ENCODE results near the gene UBA1.

Gene UBA1

DNA sequence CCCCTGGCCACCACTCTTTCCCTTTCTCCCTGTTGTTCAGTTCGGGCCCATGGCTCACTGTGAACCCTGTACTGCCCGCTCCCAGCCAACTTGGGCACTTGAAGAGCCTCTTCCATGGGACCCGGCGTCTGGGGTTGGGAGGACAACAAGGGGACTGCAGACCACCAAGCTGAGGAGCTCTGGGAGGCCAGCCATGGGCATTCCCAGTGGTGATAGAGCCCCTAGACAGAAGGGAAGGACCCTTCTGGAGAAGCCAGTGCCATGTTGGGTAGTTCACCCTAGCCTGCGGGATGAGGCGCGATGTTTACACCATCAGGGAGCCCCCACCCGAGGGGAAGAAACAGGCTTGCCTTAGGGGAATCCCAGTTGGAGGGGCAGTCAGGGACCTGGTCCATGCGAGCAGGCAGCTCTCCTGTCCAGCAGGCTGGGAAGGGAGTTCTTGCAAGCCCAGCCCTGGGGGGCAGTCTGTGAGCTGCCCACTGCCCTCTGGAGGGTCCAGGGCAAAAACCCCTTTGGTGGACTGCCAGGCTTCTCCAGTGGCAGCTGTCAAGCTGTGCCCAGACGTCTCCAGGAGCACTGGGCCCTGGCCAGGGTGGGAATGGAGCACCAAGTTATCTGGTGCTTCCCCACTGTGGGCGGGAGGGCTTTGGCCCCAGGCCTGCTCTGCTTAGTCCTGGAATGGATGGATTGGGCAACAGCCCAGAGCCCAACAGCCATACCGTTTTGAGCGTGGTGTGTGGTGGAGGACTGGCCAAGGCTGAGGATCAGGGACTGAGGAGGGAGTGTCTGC, 23.7 kb upstream of the UBA1 start:
- no peak for DNase-seq (ENCODE audit: low read depth in 2 of 2, low spot score in 1 of 2)

DNA sequence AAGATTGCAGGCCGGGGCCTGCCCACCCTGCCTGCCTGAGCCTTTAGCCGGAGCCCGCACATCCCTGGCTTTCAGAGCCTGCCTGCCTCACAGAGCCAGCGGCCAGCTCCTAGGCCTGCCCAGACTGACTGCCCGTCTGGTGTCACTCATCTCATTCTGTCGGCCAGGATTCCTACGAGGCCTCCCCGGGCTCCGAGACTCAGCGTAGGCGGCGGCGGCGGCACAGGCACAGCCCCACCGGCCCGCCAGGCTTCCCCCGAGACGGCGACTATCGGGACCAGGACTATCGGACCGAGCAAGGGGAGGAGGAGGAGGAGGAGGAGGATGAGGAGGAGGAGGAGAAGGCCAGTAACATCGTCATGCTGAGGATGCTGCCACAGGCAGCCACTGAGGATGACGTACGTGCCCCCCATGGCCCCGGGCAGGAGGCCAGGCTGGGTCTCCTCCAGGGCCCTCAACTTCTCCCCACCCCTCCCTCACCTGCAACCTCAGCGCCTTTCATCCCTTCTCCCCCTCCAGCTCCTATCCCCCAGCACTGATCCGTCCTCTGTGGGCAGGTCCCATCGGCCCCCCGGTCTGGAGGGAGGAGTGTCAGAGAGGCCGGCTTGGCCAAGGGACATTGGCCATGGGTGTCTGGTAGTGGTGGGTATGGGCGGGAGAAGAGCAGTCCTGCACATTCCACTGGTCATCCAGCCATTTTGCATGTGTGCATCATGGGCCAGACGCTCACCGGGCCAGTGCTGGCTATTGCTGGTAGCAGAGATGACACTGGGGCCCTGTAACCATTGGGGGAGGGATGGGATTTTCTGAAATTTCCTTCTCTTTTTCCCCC, 22.6 kb upstream of the UBA1 start:
- DNase-seq (ENCODE audit: low read depth in 2 of 2, low spot score in 1 of 2) = no peak

DNA sequence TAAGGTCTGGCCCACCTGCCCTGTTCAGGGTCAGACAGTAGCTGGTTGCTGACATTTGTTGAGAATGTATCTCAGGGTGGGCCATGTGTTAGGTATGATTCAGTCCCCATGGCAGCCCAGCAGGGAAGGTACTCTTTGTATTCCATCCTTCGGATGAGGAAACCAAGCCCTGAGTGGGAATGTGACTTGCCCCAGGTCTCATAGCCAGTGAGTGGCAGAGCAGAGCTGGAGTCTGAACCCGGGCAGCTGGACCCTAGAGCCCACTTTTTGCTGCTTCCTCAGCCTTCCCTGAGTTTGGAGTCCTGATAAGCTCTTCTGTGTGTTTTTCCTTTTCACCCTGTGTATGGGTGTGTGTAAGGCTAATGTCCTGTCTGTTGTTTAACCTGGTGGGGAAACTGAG, 21.6 kb upstream of the UBA1 start:
- DNase-seq (ENCODE audit: low read depth in 2 of 2, low spot score in 1 of 2) = no peak

DNA sequence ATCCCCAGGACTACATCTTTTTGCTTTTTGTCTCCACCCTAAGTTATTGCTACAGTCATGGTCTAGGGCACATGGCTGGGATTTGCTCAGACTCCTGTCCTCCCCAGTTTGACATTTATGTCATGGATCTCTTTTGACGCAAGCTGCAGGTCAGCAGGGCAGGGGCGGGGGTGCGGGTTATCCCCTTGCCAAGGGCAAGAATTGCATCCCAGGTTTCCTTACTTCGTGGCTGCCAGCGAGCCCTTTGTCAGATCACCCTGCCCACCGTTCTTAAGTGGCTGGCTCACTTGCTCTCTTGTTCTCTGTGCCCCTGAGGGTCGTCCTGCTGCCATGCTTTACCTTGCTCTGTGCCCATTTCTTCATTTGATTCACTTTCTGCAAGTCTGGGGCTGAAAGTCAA, 21.1 kb upstream of the UBA1 start:
- no peak for DNase-seq (ENCODE audit: low read depth in 2 of 2, low spot score in 1 of 2)

DNA sequence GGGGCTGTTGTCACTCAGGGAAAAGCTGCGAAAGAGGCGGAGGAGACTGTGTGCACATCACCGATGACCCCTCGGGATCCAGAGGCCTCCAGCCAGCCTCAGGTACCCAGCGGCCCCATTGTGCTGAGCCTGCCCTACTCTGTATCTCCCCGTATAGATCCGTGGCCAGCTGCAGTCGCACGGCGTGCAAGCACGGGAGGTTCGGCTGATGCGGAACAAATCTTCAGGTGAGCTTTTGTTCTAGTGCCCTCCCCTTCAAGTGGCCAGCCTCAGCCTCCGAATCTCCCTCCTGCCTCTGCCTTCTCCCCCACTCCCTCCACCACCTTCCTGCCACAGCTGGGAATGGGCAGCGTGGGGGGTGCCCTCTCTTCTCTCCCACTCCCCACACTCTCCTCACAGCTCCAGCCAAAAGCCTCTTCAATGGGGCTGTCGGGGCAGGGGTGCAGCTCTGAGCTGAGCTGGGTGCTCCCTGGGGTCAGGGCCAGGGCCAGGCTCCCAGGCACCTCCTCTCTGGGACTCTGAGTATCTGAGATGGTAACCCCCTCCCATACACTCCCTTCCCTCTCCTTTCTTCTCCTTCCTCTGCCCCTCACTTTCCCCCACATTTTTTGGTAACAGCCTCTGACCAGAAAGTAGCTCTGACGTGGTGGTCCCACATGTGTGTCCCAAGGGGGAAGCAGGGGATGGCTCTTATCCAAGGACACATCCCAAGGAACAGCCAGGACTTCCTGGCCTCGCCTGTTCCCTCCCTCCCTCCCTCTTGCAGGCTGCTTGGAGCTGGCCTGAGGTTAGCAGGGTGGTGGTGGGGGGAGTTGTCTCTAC, 20.4 kb upstream of the UBA1 start:
- no peak for DNase-seq (ENCODE audit: low read depth in 2 of 2, low spot score in 1 of 2)

DNA sequence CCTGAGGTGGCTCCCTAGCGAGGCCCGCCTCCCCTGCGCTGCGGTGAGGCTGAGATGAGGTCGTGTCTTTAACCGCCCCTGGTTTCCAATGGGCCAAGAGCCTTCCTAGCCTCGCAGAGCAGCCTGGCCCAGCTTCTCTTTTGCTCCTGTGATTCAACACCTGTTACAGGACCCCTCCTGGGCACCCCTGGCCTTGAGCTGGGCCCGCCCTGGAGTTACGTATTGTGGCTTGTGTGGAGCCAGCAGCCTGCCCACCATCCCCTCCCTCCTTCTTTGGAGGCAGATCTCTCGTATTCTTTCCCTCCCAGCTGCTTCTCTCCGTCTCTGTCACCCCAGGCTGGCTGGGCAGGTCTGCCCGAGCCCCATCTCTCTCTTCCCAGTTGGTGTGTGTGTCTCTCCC, 19.3 kb upstream of the UBA1 start:
- DNase-seq (ENCODE audit: low read depth in 2 of 2, low spot score in 1 of 2) = no peak

DNA sequence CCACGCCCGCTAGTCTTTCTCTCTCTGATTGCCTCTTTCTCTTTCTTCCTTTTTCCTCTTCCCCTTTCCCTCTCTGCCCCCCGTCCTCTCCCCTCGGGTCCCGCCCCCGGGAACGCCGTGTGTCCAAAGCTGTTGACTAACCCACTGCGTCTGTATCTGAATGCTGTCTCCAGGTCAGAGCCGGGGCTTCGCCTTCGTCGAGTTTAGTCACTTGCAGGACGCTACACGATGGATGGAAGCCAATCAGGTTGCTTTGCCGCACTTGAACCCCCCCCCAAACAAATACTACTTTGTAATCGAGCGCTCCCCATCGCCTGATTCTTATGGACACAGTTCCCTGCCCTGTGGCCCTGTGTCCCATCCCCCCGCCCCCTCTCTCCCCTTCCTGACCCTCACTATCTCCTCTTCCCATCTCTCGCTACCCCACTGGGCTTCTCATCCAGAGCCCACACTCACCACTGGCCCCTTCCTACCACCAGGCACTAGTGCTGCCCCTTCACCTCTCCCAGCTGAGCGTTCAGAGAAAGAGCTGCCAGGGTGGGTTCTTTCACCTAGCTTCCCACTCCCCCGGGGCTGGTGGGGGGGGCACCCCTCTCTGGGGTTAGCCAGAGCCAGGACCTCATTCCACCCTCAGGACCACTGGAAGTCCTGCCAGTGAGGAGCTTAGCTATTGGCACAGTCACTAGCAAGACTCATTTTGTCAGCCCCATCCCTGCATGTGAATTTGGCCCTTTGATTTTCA, 18.6 kb upstream of the UBA1 start:
- no peak for DNase-seq (ENCODE audit: low read depth in 2 of 2, low spot score in 1 of 2)

DNA sequence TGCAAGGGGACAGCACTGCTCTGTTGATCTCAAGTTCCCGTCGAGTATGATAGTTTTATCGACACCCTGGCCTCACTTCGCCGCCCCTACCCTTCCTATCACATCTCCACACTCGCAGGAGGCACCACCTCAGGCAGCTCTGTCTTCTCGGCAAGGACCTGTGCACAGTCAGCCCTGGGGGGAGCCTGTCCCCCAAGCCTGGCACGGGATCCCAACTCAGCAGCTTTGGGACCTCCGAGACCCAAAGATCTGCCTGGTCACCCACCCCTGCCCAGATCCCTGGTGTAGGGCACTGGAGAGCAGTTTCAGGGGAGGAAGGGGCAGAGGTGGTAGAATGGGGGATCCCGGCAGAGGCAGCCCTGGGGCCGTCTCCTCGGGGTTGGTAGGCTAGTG, 18.0 kb upstream of the UBA1 start:
- no peak for DNase-seq (ENCODE audit: low read depth in 2 of 2, low spot score in 1 of 2)

DNA sequence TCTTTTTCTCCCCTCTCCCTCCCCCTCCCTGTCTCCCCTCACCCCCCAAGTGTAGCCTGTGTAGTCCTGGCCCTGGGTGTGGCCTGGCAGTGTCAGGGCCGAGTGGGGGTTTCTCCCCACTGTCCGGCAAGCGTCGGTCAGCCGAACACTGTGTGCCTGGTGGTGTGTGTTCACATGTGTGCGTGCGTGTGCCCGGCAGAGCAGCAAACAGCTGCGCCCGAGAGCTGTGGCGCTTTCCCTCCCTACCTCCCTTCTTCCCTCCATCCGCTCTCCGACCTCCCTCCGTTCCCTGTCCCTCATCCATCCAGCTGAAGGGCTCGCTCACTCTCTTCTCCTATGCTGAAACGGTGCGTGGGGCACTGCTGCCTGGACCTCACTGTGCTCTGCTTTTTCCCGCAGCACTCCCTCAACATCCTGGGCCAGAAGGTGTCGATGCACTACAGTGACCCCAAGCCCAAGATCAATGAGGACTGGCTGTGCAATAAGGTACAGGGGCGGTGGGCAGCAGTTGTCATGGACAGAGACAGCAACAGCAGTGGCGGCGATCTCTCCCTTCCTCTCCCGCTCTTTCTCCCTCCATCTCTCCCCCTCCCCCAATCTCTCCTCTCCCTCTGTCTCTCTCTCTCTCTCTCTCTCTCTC, 17.4 kb upstream of the UBA1 start:
- no peak for DNase-seq (ENCODE audit: low read depth in 2 of 2, low spot score in 1 of 2)

DNA sequence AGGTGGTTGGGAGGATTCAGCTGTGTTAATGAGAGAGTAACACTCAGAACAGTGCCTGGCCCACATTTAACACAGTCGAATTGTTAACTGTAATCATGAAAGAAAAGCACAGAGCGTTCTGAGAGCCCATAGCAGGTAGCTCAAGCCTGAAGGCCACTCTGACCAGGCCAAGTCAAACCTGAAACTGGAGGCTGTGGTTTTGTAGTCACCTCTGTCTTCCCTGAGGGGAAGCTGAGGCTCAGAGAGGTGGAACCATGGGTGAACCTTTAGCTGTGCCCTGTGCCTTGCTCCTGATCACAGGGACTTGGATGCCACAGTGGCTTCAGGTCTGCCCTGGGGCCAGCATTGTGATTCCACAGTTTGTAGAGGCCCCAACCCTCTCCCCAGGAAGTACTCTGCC, 16.6 kb upstream of the UBA1 start:
- DNase-seq (ENCODE audit: low read depth in 2 of 2, low spot score in 1 of 2) = no peak

DNA sequence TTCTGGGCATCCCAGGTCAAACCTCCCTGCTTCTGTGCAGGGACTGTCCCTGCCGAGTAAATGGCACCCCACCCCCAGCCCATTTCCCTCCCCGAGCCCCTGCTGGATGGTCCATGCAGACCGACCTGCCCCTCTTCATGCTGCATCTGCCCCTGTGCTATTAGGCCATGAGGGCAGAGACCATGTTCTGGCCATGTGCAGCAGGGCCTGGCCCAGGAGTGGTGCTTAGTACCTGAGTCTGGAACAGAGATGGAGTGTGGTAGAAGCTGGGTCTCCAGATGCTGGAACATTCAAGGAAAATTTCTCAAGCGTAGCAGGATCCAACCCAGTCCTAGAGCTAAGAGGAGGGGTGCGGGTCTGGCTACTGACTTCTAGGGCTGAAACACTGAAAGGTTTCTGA, 15.3 kb upstream of the UBA1 start:
- no peak for DNase-seq (ENCODE audit: low read depth in 2 of 2, low spot score in 1 of 2)

DNA sequence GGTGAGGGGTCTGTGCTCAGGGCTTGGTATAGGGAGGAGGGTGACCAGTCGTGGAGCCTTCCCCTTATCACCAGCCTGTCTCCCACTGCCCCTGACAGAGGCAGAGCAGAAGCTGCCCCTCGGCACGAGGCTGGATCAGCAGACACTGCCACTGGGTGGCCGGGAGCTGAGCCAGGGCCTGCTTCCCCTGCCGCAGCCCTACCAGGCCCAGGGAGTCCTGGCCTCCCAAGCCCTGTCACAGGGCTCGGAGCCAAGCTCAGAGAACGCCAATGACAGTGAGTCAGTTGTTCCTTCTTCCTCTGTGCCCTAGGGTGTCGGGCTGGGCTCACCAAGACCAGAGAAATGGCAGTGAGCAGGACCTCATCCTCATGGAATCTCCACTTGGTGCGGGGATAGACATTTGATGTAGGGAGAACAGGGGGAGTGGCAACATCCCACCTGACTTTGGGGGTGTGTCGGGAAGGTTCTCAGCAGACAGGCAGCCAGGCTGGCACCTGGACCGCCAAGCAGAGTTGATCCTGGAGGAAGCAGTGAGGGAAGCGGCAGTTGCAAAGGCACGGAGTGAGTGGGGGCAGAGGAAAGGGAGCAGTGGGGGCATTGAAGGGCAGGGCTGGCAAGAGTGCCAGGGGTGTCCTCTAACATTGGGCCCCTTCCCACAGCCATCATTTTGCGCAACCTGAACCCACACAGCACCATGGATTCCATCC, 14.3 kb upstream of the UBA1 start:
- no peak for DNase-seq (ENCODE audit: low read depth in 2 of 2, low spot score in 1 of 2)

DNA sequence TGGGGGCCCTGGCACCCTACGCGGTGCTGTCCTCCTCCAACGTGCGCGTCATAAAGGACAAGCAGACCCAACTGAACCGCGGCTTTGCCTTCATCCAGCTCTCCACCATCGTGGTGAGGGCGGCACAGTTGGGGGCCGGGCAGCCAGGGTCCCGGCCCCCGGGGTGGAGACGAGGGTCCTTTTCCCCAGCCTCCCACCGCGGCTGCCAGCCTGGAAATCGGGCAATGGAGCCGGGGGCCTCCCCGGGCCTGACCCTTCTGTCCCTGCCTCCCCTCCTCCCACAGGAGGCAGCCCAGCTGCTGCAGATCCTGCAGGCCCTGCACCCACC, 13.7 kb upstream of the UBA1 start:
- no peak for DNase-seq (ENCODE audit: low read depth in 2 of 2, low spot score in 1 of 2)

DNA sequence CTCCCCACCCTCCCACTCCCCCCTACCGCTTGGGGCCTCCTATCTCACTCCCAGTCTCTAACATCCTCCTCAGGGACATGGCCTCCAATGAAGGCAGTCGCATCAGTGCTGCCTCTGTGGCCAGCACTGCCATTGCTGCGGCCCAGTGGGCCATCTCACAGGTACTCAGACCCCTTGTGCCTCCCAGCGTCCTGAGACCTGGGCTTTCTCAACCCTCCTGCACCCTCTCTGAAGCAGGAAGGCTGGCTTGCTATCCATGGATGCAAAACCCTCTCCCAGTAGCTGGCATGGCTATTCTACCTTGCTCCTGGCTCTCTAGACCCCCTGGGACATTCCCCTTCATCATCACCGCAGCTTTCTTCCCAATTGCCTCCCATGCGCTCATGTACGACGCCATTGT, 13.3 kb upstream of the UBA1 start:
- no peak for DNase-seq (ENCODE audit: low read depth in 2 of 2, low spot score in 1 of 2)

DNA sequence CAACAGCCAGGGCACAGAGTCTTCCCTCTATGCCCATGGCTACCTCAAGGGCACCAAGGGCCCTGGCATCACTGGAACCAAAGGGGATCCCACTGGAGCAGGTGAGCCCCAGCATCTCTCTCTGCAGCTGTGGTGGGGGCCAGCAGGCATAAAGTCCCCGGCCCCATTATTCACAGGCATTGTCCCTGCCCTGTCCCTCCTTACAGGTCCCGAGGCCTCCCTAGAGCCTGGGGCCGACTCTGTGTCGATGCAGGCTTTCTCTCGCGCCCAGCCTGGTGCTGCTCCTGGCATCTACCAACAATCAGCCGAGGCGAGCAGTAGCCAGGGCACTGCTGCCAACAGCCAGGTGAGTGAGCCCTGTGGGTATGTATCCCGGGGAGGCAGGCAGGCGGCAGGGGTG, 12.3 kb upstream of the UBA1 start:
- DNase-seq (ENCODE audit: low read depth in 2 of 2, low spot score in 1 of 2) = no peak

DNA sequence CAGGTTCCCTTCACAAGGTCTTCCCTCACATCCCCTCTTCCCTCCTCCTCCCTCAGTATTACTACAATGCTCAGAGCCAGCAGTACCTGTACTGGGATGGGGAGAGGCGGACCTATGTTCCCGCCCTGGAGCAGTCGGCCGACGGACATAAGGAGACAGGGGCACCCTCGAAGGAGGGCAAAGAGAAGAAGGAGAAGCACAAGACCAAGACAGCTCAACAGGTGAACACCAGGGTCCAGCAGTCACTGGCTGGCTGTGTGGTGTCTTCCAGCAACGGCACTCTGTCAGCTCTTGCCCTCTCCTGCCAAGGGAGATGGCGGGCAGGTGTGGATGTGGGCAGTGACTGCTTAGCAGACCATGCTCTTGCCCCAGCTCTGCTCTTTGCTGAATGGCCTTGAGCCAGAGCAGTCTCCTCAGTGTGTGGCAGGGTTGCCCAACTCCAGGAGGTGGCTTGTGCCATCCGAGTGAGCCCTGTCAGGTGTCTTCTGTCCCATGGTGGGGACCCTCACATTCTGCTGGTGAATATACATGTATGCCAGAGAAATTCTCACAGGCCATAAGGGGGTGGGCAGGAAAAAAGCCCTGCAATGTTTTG, 11.4 kb upstream of the UBA1 start:
- DNase-seq (ENCODE audit: low read depth in 2 of 2, low spot score in 1 of 2) = no peak

DNA sequence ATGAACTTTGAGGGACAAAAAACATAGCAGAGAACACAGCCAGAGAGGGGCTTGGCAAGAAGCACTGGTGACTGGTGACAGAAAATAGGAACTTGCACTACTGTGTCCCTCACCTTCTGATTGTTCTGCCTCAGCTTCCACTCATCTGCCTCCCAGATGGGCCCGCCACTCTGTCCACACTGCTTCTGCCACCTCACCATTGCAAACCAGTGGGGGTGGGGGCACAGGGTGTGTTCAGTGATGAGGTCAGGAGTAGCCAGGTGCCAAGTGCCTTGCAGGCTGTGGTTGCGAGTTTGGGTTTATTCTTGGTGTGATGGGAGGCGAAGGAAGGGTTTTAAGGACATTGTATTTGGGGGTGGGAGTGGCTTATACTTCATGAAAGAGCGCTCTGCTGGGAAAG, 9.1 kb upstream of the UBA1 start:
- DNase-seq (ENCODE audit: low read depth in 2 of 2, low spot score in 1 of 2) = no peak

DNA sequence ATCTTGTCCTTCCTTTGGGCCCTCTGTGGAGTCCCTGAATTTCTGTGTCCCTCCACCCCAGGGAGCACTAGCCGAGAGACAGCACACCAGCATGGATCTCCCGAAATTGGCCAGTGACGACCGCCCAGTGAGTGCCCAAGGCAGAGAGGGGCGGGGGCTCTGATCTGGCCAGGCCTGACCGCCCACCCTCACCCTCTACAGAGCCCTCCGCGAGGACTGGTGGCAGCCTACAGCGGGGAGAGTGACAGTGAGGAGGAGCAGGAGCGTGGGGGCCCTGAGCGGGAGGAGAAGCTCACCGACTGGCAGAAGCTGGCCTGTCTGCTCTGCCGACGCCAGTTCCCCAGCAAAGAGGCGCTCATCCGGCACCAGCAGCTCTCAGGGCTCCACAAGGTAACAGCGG, 8.4 kb upstream of the UBA1 start:
- no peak for DNase-seq (ENCODE audit: low read depth in 2 of 2, low spot score in 1 of 2)

DNA sequence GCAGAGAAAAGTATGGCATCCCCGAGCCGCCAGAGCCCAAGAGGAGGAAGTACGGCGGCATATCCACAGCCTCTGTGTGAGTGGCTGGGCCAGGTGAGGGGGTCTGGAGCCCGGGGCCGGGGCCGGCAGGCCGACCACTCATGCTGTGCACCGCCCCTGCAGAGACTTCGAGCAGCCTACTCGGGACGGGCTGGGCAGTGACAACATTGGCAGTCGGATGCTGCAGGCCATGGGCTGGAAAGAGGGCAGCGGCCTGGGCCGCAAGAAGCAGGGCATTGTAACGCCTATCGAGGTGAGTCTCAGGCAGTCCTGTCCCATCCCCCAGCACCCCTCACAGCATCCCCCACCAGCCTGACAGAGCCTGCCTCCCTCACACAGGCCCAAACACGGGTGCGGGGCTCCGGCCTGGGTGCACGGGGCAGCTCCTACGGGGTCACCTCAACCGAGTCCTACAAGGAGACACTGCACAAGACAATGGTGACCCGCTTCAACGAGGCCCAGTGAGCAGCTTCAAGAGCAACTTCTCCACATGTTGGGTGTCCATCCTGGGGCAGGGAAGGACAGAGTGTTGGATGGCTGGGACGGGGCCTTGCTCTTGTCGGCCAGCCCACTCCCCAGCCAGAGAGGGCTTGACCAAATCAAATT, 7.4 kb upstream of the UBA1 start:
- DNase-seq (ENCODE audit: low read depth in 2 of 2, low spot score in 1 of 2) = no peak
